SK-N-SH (cell line): ENCODE measurements around the gene PIK3R5. TPM values are rescaled to one million over a fixed set of nuclear protein-coding genes. Genes with fewer than 3 reads are reported as not detected.

Source experiments
- CTCF ChIA-PET: fragments of 300-600, 350-600 bp; formaldehyde crosslinking; extraction: SDS; loops from one replicate; lab custom pipeline; 2021; lab: Yijun Ruan, JAX
- POLR2A ChIA-PET: fragments of 350-600 bp; sonication (Branson Sonifier 250); formaldehyde crosslinking; extraction: SDS; loops from one replicate; lab custom pipeline; 2020; ENCODE audit warnings: antibody characterized with exemption, inconsistent platforms; lab: Yijun Ruan, JAX
- DNase-seq: peaks from one replicate; pipeline ENCODE4 v3.0.0; 2012
- H2AFZ ChIP-seq: fragments of 200-600 bp; sonication (generic); 2 replicates; pipeline ENCODE4 v1.8.1; 2016; ENCODE audit warnings: antibody characterized with exemption, mild to moderate bottlenecking, low read depth
- H3F3A ChIP-seq: fragments of 200-600 bp; sonication (generic); replicated peaks from 2 replicates; pipeline ENCODE3; 2016; ENCODE audit warnings: antibody characterized with exemption, mild to moderate bottlenecking; ENCODE audit not compliant: insufficient read depth
- H3K27ac ChIP-seq, 2 experiments: fragments of 200-500 bp in 1 of 2; fragments of 200-600 bp in 1 of 2; sonication (Bioruptor generic) in 1 of 2; sonication (generic), shearing (Covaris generic) in 1 of 2; 2 replicates each; pipeline versions ENCODE4 v1.5.1 to v1.6.1; 2014 to 2016; ENCODE audit warnings: low read depth in 2 of 2, inconsistent platforms in 1 of 2, low read length in 1 of 2, mild to moderate bottlenecking in 1 of 2, mixed read lengths in 1 of 2
- H3K27me3 ChIP-seq: fragments of 200-600 bp; sonication (generic), shearing (Covaris generic); 2 replicates; pipeline ENCODE4 v1.6.1; 2016; ENCODE audit warnings: mixed run types; ENCODE audit not compliant: insufficient read depth
- H3K36me3 ChIP-seq, 2 experiments: fragments of 200-500 bp in 1 of 2; fragments of 200-600 bp in 1 of 2; sonication (Bioruptor generic) in 1 of 2; sonication (generic) in 1 of 2; replicated peaks in 1 of 2; 2 replicates each; pipeline versions ENCODE3 to v1.5.1; 2014 to 2016; ENCODE audit warnings: low read length in 1 of 2, mild to moderate bottlenecking in 1 of 2; ENCODE audit not compliant: insufficient read depth in 2 of 2, control insufficient read depth in 1 of 2
- H3K4me1 ChIP-seq, 2 experiments: fragments of 200-500 bp in 1 of 2; fragments of 200-600 bp in 1 of 2; sonication (Bioruptor generic) in 1 of 2; sonication (generic), shearing (Covaris generic) in 1 of 2; 2 replicates each; pipeline versions ENCODE4 v1.5.1 to v1.6.1; 2014 to 2016; ENCODE audit warnings: low read depth in 1 of 2, low read length in 1 of 2, mixed run types in 1 of 2; ENCODE audit not compliant: insufficient read depth in 2 of 2, control insufficient read depth in 1 of 2
- H3K4me2 ChIP-seq: fragments of 200-600 bp; sonication (generic), shearing (Covaris generic); 2 replicates; pipeline ENCODE4 v1.6.1; 2017; ENCODE audit warnings: mixed run types
- H3K4me3 ChIP-seq, 2 experiments: fragments of 200-500 bp in 1 of 2; fragments of 200-600 bp in 1 of 2; sonication (Bioruptor generic) in 1 of 2; sonication (generic), shearing (Covaris generic) in 1 of 2; 2 replicates each; pipeline versions ENCODE4 v1.5.1 to v1.8.1; 2014 to 2016; ENCODE audit warnings: low read depth in 2 of 2, inconsistent platforms in 1 of 2, low read length in 1 of 2, mild to moderate bottlenecking in 1 of 2, mixed read lengths in 1 of 2, moderate library complexity in 1 of 2
- H3K79me2 ChIP-seq: fragments of 200-600 bp; sonication (generic); 2 replicates; pipeline ENCODE4 v1.8.1; 2017; ENCODE audit warnings: mild to moderate bottlenecking; ENCODE audit not compliant: insufficient read depth
- H3K9ac ChIP-seq: fragments of 200-600 bp; sonication (generic); 2 replicates; pipeline ENCODE4 v1.6.1; 2017; ENCODE audit warnings: mixed run types
- H3K9me2 ChIP-seq: fragments of 200-600 bp; sonication (generic); 2 replicates; pipeline ENCODE4 v1.6.1; 2017; ENCODE audit warnings: mixed run types
- H3K9me3 ChIP-seq: fragments of 200-600 bp; sonication (generic); 2 replicates; pipeline ENCODE4 v1.6.1; 2017; ENCODE audit warnings: mixed run types, mild to moderate bottlenecking, moderate library complexity
- H4K20me1 ChIP-seq: fragments of 200-600 bp; sonication (generic); 2 replicates; pipeline ENCODE4 v1.6.1; 2017; ENCODE audit warnings: mild to moderate bottlenecking, mixed run types; ENCODE audit not compliant: insufficient read depth
- CHD2 ChIP-seq: fragments of 150-350 bp; IDR thresholded peaks from 2 replicates; pipeline ENCODE4 v1.6.1; 2018; ENCODE audit warnings: low read length; ENCODE audit not compliant: partially characterized antibody
- ELF1 ChIP-seq: IDR thresholded peaks from 2 replicates; pipeline ENCODE4 v1.4.0; 2012
- EP300 ChIP-seq, 2 experiments: IDR thresholded peaks; 2 replicates each; pipeline versions ENCODE4 v1.4.0 to v1.6.1; 2012; ENCODE audit warnings: borderline replicate concordance in 1 of 2, low read depth in 1 of 2, low read length in 1 of 2
- EZH2phosphoT487 ChIP-seq: fragments of 200-600 bp; sonication (generic); IDR thresholded peaks from 2 replicates; pipeline ENCODE4 v1.6.1; 2017; ENCODE audit warnings: low read depth, mixed run types, mild to moderate bottlenecking, antibody characterized with exemption, moderate library complexity, borderline replicate concordance
- FOSL2 ChIP-seq: IDR thresholded peaks from 2 replicates; pipeline ENCODE4 v1.4.0; 2012; ENCODE audit warnings: low read depth, mild to moderate bottlenecking, moderate library complexity, borderline replicate concordance
- FOXJ3 ChIP-seq: sonication (generic); formaldehyde crosslinking; IDR thresholded peaks from 2 replicates; pipeline ENCODE4 v1.5.1; 2020; ENCODE audit warnings: mild to moderate bottlenecking, missing genetic modification reagents
- FOXM1 ChIP-seq: IDR thresholded peaks from 2 replicates; pipeline ENCODE4 v1.4.0; 2012; ENCODE audit warnings: low read depth, mild to moderate bottlenecking
- GATA2 ChIP-seq: sonication (generic); formaldehyde crosslinking; IDR thresholded peaks from 2 replicates; pipeline ENCODE4 v1.5.0; 2020; ENCODE audit warnings: mild to moderate bottlenecking, missing genetic modification reagents
- JUND ChIP-seq: IDR thresholded peaks from 2 replicates; pipeline ENCODE4 v1.4.0; 2012
- NRF1 ChIP-seq: IDR thresholded peaks from 2 replicates; pipeline ENCODE4 v1.6.1; 2012; ENCODE audit warnings: low read depth, mild to moderate bottlenecking, low read length
- REST ChIP-seq: IDR thresholded peaks from 2 replicates; pipeline ENCODE4 v1.6.1; 2012; ENCODE audit warnings: mild to moderate bottlenecking, low read depth, low read length, moderate library complexity
- RXRA ChIP-seq: IDR thresholded peaks from 2 replicates; pipeline ENCODE4 v1.4.0; 2012; ENCODE audit warnings: low read depth, mild to moderate bottlenecking, borderline replicate concordance
- SMC3 ChIP-seq: IDR thresholded peaks from 2 replicates; pipeline ENCODE4 v1.6.1; 2012; ENCODE audit warnings: low read depth, low read length, improper control_type of control experiment
- TAF1 ChIP-seq: IDR thresholded peaks from 2 replicates; pipeline ENCODE4 v1.6.1; 2012; ENCODE audit warnings: low read depth, mild to moderate bottlenecking, low read length, moderate library complexity, borderline replicate concordance
- TEAD4 ChIP-seq: IDR thresholded peaks from 2 replicates; pipeline ENCODE4 v1.4.0; 2012; ENCODE audit warnings: mild to moderate bottlenecking, borderline replicate concordance; ENCODE audit not compliant: insufficient read depth
- USF2 ChIP-seq: fragments of 150-350 bp; IDR thresholded peaks from 2 replicates; pipeline ENCODE4 v1.6.1; 2017; ENCODE audit warnings: antibody characterized with exemption, low read length, low read depth, borderline replicate concordance
- ZBTB33 ChIP-seq: IDR thresholded peaks from 2 replicates; pipeline ENCODE4 v1.4.0; 2012; ENCODE audit warnings: low read depth, borderline replicate concordance
- WGBS: methylation state at CpG from one replicate; pipeline ENCODE4 v1.1.6; 2017; ENCODE audit warnings: low lambda C conversion rate; 5-methylcytosine and 5-hydroxymethylcytosine counted together
- polyA plus RNA-seq, 3 experiments: library from polyadenylated mRNA; depleted of rRNA; stranded (reverse); fragments of >200 nt; gene quantifications; 2 replicates each; pipeline ENCODE4 v1.2.3, GENCODE V29; 2012

Gene PIK3R5
- polyA plus RNA-seq, 1 of the 3 experiments (the other 2 are of a cell fraction): not detected

- H3K9me2 ChIP-seq: no peaks in the 10 kb centered on the region
- no peak overlapping the region for H3K4me2 ChIP-seq
- no peak overlapping the region for H3K27ac ChIP-seq
- no peaks in the 10 kb centered on the region for H3K9me3 ChIP-seq
- POLR2A ChIA-PET: no interaction called here
- no peak for DNase-seq
- no peaks in the 10 kb centered on the region for H4K20me1 ChIP-seq
- H3K4me3 ChIP-seq: no peak overlapping the region
- no peaks in the 10 kb centered on the region for H3K4me1 ChIP-seq
- no peak overlapping the region for H3K9ac ChIP-seq
- WGBS: 40% methylated on average over 7 of the region's 7 CpGs
- H3K79me2 ChIP-seq: no peaks in the 10 kb centered on the region
- CTCF ChIA-PET: interaction anchor here (0.7 to 1.2 kb wide), 2 partner anchors 8 to 10 kb away, joined by 3 read pairs; no protein-coding TSS in a partner anchor
- H3F3A ChIP-seq: no peaks in the 10 kb centered on the region
- no peak overlapping the region for H2AFZ ChIP-seq
- H3K36me3 ChIP-seq: no peaks in the 10 kb centered on the region
- no peak for TF ChIP-seq SMC3
- no peak for TF ChIP-seq FOXJ3 (CRISPR knock-in tag)
- TF ChIP-seq ZBTB33: no peak
- no peak for TF ChIP-seq TEAD4
- no peak for TF ChIP-seq REST
- TF ChIP-seq USF2: no peak
- no peak for TF ChIP-seq RXRA
- TF ChIP-seq TAF1: no peak
- no peak for TF ChIP-seq GATA2 (CRISPR knock-in tag)
- peaks cover 40% of the 10 kb centered on the region for H3K27me3 ChIP-seq
Measured at GRCh38 chr17:9006175-9006767, 40.8 kb upstream of the PIK3R5 start.

- H3K4me1 ChIP-seq: no peaks in the 10 kb centered on the region
- POLR2A ChIA-PET: no interaction called here
- H3F3A ChIP-seq: no peaks in the 10 kb centered on the region
- no peaks in the 10 kb centered on the region for H4K20me1 ChIP-seq
- CTCF ChIA-PET: interaction anchor here (1.5 kb wide), 1 partner anchor 11 kb away, joined by 3 read pairs; no protein-coding TSS in a partner anchor
- no peak overlapping the region for H3K4me2 ChIP-seq
- H3K9ac ChIP-seq: no peak overlapping the region
- H3K79me2 ChIP-seq: no peaks in the 10 kb centered on the region
- DNase-seq: no peak
- no peak overlapping the region for H3K4me3 ChIP-seq
- no peaks in the 10 kb centered on the region for H3K36me3 ChIP-seq
- H2AFZ ChIP-seq: no peak overlapping the region
- no peaks in the 10 kb centered on the region for H3K9me2 ChIP-seq
- 48% methylated on average over 6 of the region's 6 CpGs for WGBS
- peaks cover 30% of the 10 kb centered on the region for H3K27me3 ChIP-seq
- no peak overlapping the region for H3K27ac ChIP-seq
- no peaks in the 10 kb centered on the region for H3K9me3 ChIP-seq
- TF ChIP-seq FOSL2 (no peak), FOXM1 (no peak), JUND (no peak), CHD2 (no peak), EZH2phosphoT487 (no peak), EP300 (IDR thresholded peaks at IDR 0.05; ENCODE audit: borderline replicate concordance in 1 of 2, low read depth in 1 of 2, low read length in 1 of 2) (no peak), NRF1 (no peak), ELF1 (no peak)
Measured at GRCh38 chr17:9004961-9005285, 39.4 kb upstream of the PIK3R5 start.
